NCI-H2107 treated with DMSO at 0.1 percent for 48 hours (cell line): ENCODE results near the gene SLC37A3.
"Not testable (repeated sequence)": the region's sequence is repeated elsewhere in the genome, so short reads cannot be mapped to it uniquely, and the experiment has no call there.

Experiments used
- DNase-seq: peaks from one replicate; lab custom pipeline; 2025; ENCODE audit not compliant: unreplicated experiment; lab: John Stamatoyannopoulos, UW

Gene SLC37A3

GRCh38 chr7:140315498-140316164 lies 82.7 kb downstream of the SLC37A3 start:
- no peak for DNase-seq

GRCh38 chr7:140314573-140315480 lies 83.5 kb downstream of the SLC37A3 start:
- DNase-seq, result no peak

- DNase-seq, result no peak
Measured at GRCh38 chr7:140312141-140312846, 86.0 kb downstream of the SLC37A3 start.

- DNase-seq, result not testable (repeated sequence)
Measured at GRCh38 chr7:140311128-140311527, 87.2 kb downstream of the SLC37A3 start.

- no peak for DNase-seq
Measured at GRCh38 chr7:140310337-140311002, 87.9 kb downstream of the SLC37A3 start.

GRCh38 chr7:140308060-140308459 lies 90.3 kb downstream of the SLC37A3 start:
- no peak for DNase-seq

GRCh38 chr7:140304191-140304799 lies 94.0 kb downstream of the SLC37A3 start:
- peak; percentile 40 for DNase-seq

- DNase-seq, result no peak
Measured at GRCh38 chr7:140300243-140301136, 97.8 kb downstream of the SLC37A3 start.

GRCh38 chr7:140298213-140298612 lies 100.1 kb downstream of the SLC37A3 start:
- no peak for DNase-seq

GRCh38 chr7:140297192-140297591 lies 101.1 kb downstream of the SLC37A3 start:
- no peak for DNase-seq

- DNase-seq, result no peak
Measured at GRCh38 chr7:140295224-140295738, 103.0 kb downstream of the SLC37A3 start.

- no peak for DNase-seq
Measured at GRCh38 chr7:140294454-140294853, 103.9 kb downstream of the SLC37A3 start.

GRCh38 chr7:140292438-140292837 lies 105.9 kb downstream of the SLC37A3 start:
- DNase-seq, result no peak

- DNase-seq, result no peak
Measured at GRCh38 chr7:140289804-140290203, 108.5 kb downstream of the SLC37A3 start.

GRCh38 chr7:140287988-140288387 lies 110.3 kb downstream of the SLC37A3 start:
- DNase-seq, result no peak

- no peak for DNase-seq
Measured at GRCh38 chr7:140285938-140286337, 112.4 kb downstream of the SLC37A3 start.

GRCh38 chr7:140284062-140284461 lies 114.3 kb downstream of the SLC37A3 start:
- no peak for DNase-seq
